ENCODE data around the gene NOM1.
"Not testable (repeated sequence)": the region's sequence is repeated elsewhere in the genome, so short reads cannot be mapped to it uniquely, and the experiment has no call there.

Gene NOM1

GRCh38 chr7:156940421-156941122 is 8.9 kb upstream of the NOM1 start:
- no peak for DNase-seq

GRCh38 chr7:156941393-156942182 is 7.9 kb upstream of the NOM1 start:
- DNase-seq, result no peak

- DNase-seq, result no peak
Measured at GRCh38 chr7:156942708-156943090, 6.8 kb upstream of the NOM1 start.

GRCh38 chr7:156943091-156944041 is 6.1 kb upstream of the NOM1 start:
- no peak for DNase-seq

- no peak for DNase-seq
Measured at GRCh38 chr7:156944876-156945275, 4.6 kb upstream of the NOM1 start.

GRCh38 chr7:156947120-156947843 is 2.2 kb upstream of the NOM1 start:
- DNase-seq, result no peak

- DNase-seq, result no peak
Measured at GRCh38 chr7:156948361-156948760, 1.2 kb upstream of the NOM1 start.

GRCh38 chr7:156950381-156950858 is 908 bp downstream of the NOM1 start:
- DNase-seq, result peak; percentile 8 to 18

GRCh38 chr7:156953215-156953614 is 3.7 kb downstream of the NOM1 start:
- not testable (repeated sequence) for DNase-seq

GRCh38 chr7:156954941-156955340 is 5.4 kb downstream of the NOM1 start:
- DNase-seq, result no peak

- no peak for DNase-seq
Measured at GRCh38 chr7:156956727-156957126, 7.2 kb downstream of the NOM1 start.

GRCh38 chr7:156962145-156962544 is 12.6 kb downstream of the NOM1 start:
- no peak for DNase-seq

- no peak for DNase-seq
Measured at GRCh38 chr7:156962897-156963296, 13.4 kb downstream of the NOM1 start.

GRCh38 chr7:156963472-156963871 is 14.0 kb downstream of the NOM1 start:
- DNase-seq, result no peak

GRCh38 chr7:156964971-156965370 is 15.5 kb downstream of the NOM1 start:
- no peak for DNase-seq

GRCh38 chr7:156966387-156966786 is 16.9 kb downstream of the NOM1 start:
- no peak for DNase-seq

- no peak for DNase-seq
Measured at GRCh38 chr7:156968183-156968582, 18.7 kb downstream of the NOM1 start.

GRCh38 chr7:156969972-156970420 is 20.5 kb downstream of the NOM1 start:
- DNase-seq, result peak in 1 of 2 donors; percentile 19

GRCh38 chr7:156975620-156976019 is 26.1 kb downstream of the NOM1 start:
- no peak for DNase-seq

GRCh38 chr7:156979007-156979606 is 29.6 kb downstream of the NOM1 start:
- DNase-seq, result no peak

- no peak for DNase-seq
Measured at GRCh38 chr7:156979711-156980110, 30.2 kb downstream of the NOM1 start.
